Neural cell (in vitro differentiated cells): ENCODE results near the gene DGKG. TPM values are rescaled to one million over a fixed set of nuclear protein-coding genes. Genes with fewer than 3 reads are reported as not detected.

Experiments
- H2AFZ ChIP-seq: fragments of 200-600, 300-800 bp; sonication (generic), shearing (Covaris generic); 2 replicates; pipeline ENCODE4 v1.6.0; 2014; ENCODE audit warnings: low read depth, mild to moderate bottlenecking, antibody characterized with exemption, low read length, moderate library complexity
- H3F3A ChIP-seq: fragments of 200-600 bp; shearing (Covaris generic); 2 replicates; pipeline ENCODE4 v1.6.1; 2016; ENCODE audit warnings: mild to moderate bottlenecking, moderate library complexity, mixed read lengths, antibody characterized with exemption, low read length; ENCODE audit not compliant: insufficient read depth, poor library complexity, severe bottlenecking
- H3K27ac ChIP-seq: fragments of 200-600, 300-800 bp; sonication (generic), shearing (Covaris generic); 2 replicates; pipeline ENCODE4 v1.5.1; 2014; ENCODE audit warnings: mild to moderate bottlenecking, low read length, moderate library complexity
- H3K27me3 ChIP-seq: fragments of 300-800, 200-600 bp; sonication (generic), shearing (Covaris generic); 2 replicates; pipeline ENCODE4 v1.6.0; 2014; ENCODE audit warnings: mild to moderate bottlenecking, low read depth, low read length, moderate library complexity; ENCODE audit not compliant: insufficient read depth
- H3K36me3 ChIP-seq: fragments of 300-800, 200-600 bp; sonication (generic), shearing (Covaris generic); 2 replicates; pipeline ENCODE4 v1.5.1; 2014; ENCODE audit warnings: mild to moderate bottlenecking, antibody characterized with exemption, low read length, moderate library complexity; ENCODE audit not compliant: insufficient read depth
- H3K4me2 ChIP-seq: fragments of 300-800, 200-600 bp; sonication (generic), shearing (Covaris generic); 2 replicates; pipeline ENCODE4 v1.6.0; 2014; ENCODE audit warnings: mild to moderate bottlenecking, low read length
- H3K4me3 ChIP-seq: fragments of 300-800, 200-600 bp; sonication (generic), shearing (Covaris generic); 2 replicates; pipeline ENCODE4 v1.5.1; 2014; ENCODE audit warnings: mild to moderate bottlenecking, low read length, moderate library complexity
- H3K79me2 ChIP-seq: fragments of 200-600 bp; shearing (Covaris generic); replicated peaks from 2 replicates; pipeline ENCODE4 v1.6.0; 2014; ENCODE audit warnings: mild to moderate bottlenecking, low read length, moderate library complexity; ENCODE audit not compliant: insufficient read depth
- H3K9ac ChIP-seq: fragments of 300-800, 200-600 bp; sonication (generic), shearing (Covaris generic); 2 replicates; pipeline ENCODE4 v1.6.1; 2016; ENCODE audit warnings: mild to moderate bottlenecking, low read length, mixed read lengths
- H3K9me2 ChIP-seq: fragments of 200-600 bp; shearing (Covaris generic); 2 replicates; pipeline ENCODE4 v1.6.1; 2016; ENCODE audit warnings: mild to moderate bottlenecking, low read length, mixed read lengths; ENCODE audit not compliant: insufficient read depth
- H3K9me3 ChIP-seq: fragments of 200-600, 300-800 bp; sonication (generic), shearing (Covaris generic); 2 replicates; pipeline ENCODE4 v1.6.1; 2016; ENCODE audit warnings: mild to moderate bottlenecking, mixed run types, low read length, moderate library complexity, mixed read lengths
- H4K20me1 ChIP-seq: fragments of 200-600 bp; shearing (Covaris generic); 2 replicates; pipeline ENCODE4 v1.6.1; 2016; ENCODE audit warnings: mild to moderate bottlenecking, mixed run types; ENCODE audit not compliant: insufficient read depth
- CTCF ChIP-seq: fragments of 450-650 bp; IDR thresholded peaks from 2 replicates; pipeline ENCODE4 v1.5.1; 2014; ENCODE audit warnings: antibody characterized with exemption, mild to moderate bottlenecking, moderate library complexity; ENCODE audit not compliant: poor library complexity, severe bottlenecking
- EP300 ChIP-seq: fragments of 450-650 bp; conservative IDR thresholded peaks from 2 replicates; pipeline ENCODE4 v1.6.1; 2014; ENCODE audit warnings: antibody characterized with exemption, mild to moderate bottlenecking, moderate library complexity; ENCODE audit not compliant: poor library complexity, severe bottlenecking
- EZH2 ChIP-seq: fragments of 200-600, 300-800 bp; shearing (Covaris generic), sonication (generic); IDR thresholded peaks from 2 replicates; pipeline ENCODE4 v1.6.1; 2014; ENCODE audit warnings: antibody characterized with exemption, low read length, borderline replicate concordance, mild to moderate bottlenecking; ENCODE audit not compliant: insufficient read depth, poor library complexity, severe bottlenecking
- MXI1 ChIP-seq: fragments of 450-650 bp; conservative IDR thresholded peaks from 2 replicates; pipeline ENCODE4 v1.6.1; 2014; ENCODE audit warnings: antibody characterized with exemption, mild to moderate bottlenecking; ENCODE audit not compliant: poor library complexity, severe bottlenecking
- POLR2AphosphoS5 ChIP-seq: IDR thresholded peaks from 2 replicates; pipeline ENCODE4 v1.6.1; 2012
- RAD21 ChIP-seq: fragments of 450-650 bp; conservative IDR thresholded peaks from 2 replicates; pipeline ENCODE4 v1.6.1; 2014; ENCODE audit warnings: antibody characterized with exemption, mild to moderate bottlenecking, moderate library complexity
- REST ChIP-seq: IDR thresholded peaks from 2 replicates; pipeline ENCODE4 v1.6.1; 2012; ENCODE audit warnings: borderline replicate concordance
- SMC3 ChIP-seq: fragments of 450-650 bp; conservative IDR thresholded peaks from 2 replicates; pipeline ENCODE4 v1.6.1; 2014; ENCODE audit warnings: antibody characterized with exemption, mild to moderate bottlenecking, moderate library complexity; ENCODE audit not compliant: poor library complexity
- TAF1 ChIP-seq: IDR thresholded peaks from 2 replicates; pipeline ENCODE4 v1.6.1; 2012; ENCODE audit warnings: low read depth
- polyA minus RNA-seq: library from RNA; depleted of rRNA, polyadenylated mRNA; stranded (reverse); fragments of >200 nt; gene quantifications from 2 replicates; pipeline ENCODE4 v1.2.3, GENCODE V29; 2014
- polyA plus RNA-seq: library from polyadenylated mRNA; depleted of rRNA; stranded (reverse); fragments of >200 nt; gene quantifications from 2 replicates; pipeline ENCODE4 v1.2.3, GENCODE V29; 2014

Gene DGKG
- polyA plus RNA-seq: 0.08 TPM in 1 of 2 replicates, not detected in the other
- polyA minus RNA-seq: 0.35 and 0.73 TPM in 2 replicates

GRCh38 chr3:186361762-186362536, at the start of gene DGKG:
Gene DGKG, minus strand, starts transcription at chr3:186362234. Its CDS starts 41,775 bp downstream, at chr3:186320459.
- Histone ChIP-seq H3K4me3 (peak within 1 kb of the TSS; percentile 71), H3K9me2 (no peaks in the 10 kb centered on the region), H3F3A (no peaks in the 10 kb centered on the region), H3K36me3 (no peaks in the 10 kb centered on the region), H3K27me3 (peaks cover 62% of the 10 kb centered on the region), H3K4me2 (peak within 1 kb of the TSS; percentile 21), H2AFZ (no peak within 1 kb of the TSS), H4K20me1 (no peaks in the 10 kb centered on the region), H3K79me2 (no peaks in the 10 kb centered on the region), H3K9ac (peak within 1 kb of the TSS; percentile 27), H3K9me3 (no peaks in the 10 kb centered on the region), H3K27ac (no peak within 1 kb of the TSS)
- TF ChIP-seq POLR2AphosphoS5 (no peak), EP300 (no peak), CTCF (no peak), EZH2 (no peak), SMC3 (no peak), TAF1 (no peak), MXI1 (no peak), REST (no peak), RAD21 (no peak)

DNA sequence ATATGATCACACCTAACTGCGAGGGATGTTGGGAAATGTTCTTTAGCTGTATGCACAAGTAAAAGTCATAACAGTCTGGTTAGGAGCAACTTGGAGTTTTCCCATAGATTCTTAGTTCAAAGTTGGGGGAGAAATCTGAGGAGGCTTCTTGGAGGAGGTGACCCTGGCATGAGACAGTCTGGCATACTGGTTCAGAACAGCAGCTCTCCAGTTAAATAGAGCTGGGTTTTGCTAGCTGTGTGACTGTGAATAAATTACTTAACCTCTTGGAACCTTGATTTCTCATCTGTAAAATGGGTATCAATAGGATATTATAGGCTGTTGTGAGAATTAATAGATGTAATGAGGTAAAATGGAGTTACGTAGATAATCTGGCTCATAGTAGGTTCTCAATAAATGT, 49.1 kb upstream of the DGKG start:
- Histone ChIP-seq H3K27ac (no peak overlapping the region), H3F3A (no peaks in the 10 kb centered on the region), H2AFZ (no peak overlapping the region), H4K20me1 (no peaks in the 10 kb centered on the region), H3K36me3 (no peaks in the 10 kb centered on the region), H3K4me3 (no peak overlapping the region), H3K79me2 (no peaks in the 10 kb centered on the region), H3K9me3 (no peaks in the 10 kb centered on the region), H3K27me3 (no peaks in the 10 kb centered on the region), H3K9me2 (no peaks in the 10 kb centered on the region), H3K4me2 (no peak overlapping the region), H3K9ac (no peak overlapping the region)
- TF ChIP-seq POLR2AphosphoS5 (no peak), SMC3 (no peak), RAD21 (no peak), EP300 (no peak), MXI1 (no peak), CTCF (no peak), TAF1 (no peak), REST (no peak)
